Measurements from ENCODE around the gene TLE1. TPM values are rescaled to one million over a fixed set of nuclear protein-coding genes. Genes with fewer than 3 reads are reported as not detected.
"Not testable (repeated sequence)": the region's sequence is repeated elsewhere in the genome, so short reads cannot be mapped to it uniquely, and the experiment has no call there.

TLE1 gene
- total RNA-seq, 2 experiments from 2014 or later = 0.50 to 0.68 TPM

DNA sequence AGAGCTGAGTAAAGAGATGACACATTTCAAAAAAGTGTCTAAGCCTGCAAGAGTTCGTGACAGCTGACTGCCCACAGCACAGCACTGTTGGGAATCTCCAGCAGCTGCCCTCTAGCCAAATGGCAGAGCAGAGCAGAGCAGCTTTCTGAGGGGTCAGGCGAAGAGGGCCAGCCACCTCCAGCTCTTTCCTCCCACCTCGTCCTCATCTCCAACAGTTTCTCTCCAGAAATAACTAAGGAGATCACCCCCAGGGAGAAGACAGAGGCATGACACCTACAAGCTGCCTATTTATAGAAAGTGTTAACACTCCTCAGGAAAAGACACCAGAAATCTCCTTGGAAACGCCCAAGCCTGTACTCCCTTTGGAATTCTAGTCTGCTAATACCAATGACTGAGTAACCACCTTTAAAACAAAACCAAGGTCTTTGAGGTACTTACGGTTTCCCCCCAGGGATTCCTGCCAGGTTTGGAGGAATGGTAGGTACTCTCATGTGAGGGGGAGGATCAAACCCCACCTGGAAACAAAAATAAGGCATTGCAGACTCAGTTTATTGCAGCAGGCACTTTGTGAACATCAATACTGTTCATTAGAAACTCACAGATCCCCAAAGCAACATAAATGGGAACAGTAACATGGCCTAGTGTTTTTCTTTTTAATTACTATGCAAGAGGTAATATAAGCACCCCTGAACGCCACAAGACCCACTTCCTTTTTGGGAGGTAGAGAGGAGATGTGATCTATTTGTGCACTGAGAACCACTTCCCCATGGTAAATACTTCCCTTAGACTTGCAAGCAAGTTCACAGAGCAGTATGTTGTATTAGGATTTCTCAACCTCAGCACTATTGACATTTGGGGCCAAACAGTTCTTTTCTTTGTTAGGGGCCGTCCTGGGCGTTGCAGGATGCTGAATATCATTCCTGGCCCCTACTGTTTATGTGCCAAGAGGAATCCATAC, 79.3 kb downstream of the TLE1 start:
- ChIA-PET POLR2A (no interaction called here), CTCF (no interaction called here)
- peak; percentile 34 for DNase-seq
- H3K9me3 Mint-ChIP-seq (ENCODE audit: insufficient read depth) = no peaks in the 10 kb centered on the region
- no peak overlapping the region for H3K27ac Mint-ChIP-seq
- peaks cover 17% of the 10 kb centered on the region for H3K4me1 Mint-ChIP-seq (ENCODE audit: low read depth)
- no peaks in the 10 kb centered on the region for H3K27me3 Mint-ChIP-seq (ENCODE audit: low read depth)
- peak; percentile 64 for ATAC-seq
- H3K36me3 Mint-ChIP-seq (ENCODE audit: low read depth) = no peaks in the 10 kb centered on the region
- no peak overlapping the region for H3K4me3 Mint-ChIP-seq

DNA sequence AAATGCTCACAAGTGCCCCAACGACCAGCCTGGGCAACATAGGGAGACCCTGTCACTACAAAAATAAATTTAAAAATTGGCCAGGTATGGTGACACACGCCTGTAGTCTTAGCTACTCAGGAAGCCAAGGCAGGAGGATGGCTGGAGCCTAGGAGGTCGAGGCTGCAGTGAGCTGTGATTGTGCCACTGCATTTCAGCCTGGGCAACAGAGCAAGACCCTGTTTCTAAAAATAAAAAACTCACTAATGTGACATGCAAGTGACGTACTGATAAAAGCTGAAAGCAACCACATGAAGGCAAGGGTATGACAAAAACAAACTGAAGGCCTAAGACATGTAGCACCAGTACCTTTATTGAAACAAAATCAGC, 81.1 kb downstream of the TLE1 start:
- H3K27me3 Mint-ChIP-seq (ENCODE audit: low read depth) = no peaks in the 10 kb centered on the region
- no peak for DNase-seq
- H3K36me3 Mint-ChIP-seq (ENCODE audit: low read depth) = no peaks in the 10 kb centered on the region
- no peak for ATAC-seq
- ChIA-PET POLR2A (no interaction called here), CTCF (no interaction called here)
- H3K4me1 Mint-ChIP-seq (ENCODE audit: low read depth) = peaks cover 17% of the 10 kb centered on the region
- no peaks in the 10 kb centered on the region for H3K9me3 Mint-ChIP-seq (ENCODE audit: insufficient read depth)
- H3K4me3 Mint-ChIP-seq = no peak overlapping the region
- no peak overlapping the region for H3K27ac Mint-ChIP-seq

DNA sequence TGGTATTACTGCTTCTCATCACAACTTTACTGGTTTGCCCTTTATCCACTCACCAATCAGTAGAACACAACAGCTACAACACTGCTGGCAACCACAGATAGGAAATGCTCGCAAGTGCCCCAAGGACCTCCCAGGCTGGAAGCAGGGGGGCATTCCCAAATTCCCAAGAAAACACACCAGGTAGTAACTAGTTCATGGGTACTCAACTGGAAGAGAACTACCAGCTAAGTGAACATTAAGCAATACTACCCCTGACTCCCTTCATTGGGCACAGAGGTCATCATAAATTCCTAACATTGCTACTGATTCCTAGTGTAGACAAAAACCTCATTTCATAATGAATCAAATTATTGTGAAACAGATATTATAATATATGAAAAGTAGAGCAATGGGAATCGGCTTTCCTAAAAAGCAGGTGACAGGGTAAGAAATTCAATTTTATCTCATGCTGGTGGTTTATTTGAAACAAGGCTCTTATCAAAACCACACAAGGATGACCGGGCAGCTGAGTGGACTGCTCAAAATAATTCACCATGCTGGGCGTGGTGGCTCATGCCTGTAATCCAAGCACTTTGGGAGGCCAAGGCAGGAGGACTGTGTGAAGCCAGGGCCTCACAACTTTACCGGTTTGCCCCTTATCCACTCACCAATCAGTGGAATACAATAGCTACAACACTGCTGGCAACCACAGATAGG, 81.6 kb downstream of the TLE1 start:
- DNase-seq (no peak), ATAC-seq (no peak)
- no peak overlapping the region for H3K27ac Mint-ChIP-seq
- H3K4me3 Mint-ChIP-seq = no peak overlapping the region
- H3K36me3 Mint-ChIP-seq (ENCODE audit: low read depth) = no peaks in the 10 kb centered on the region
- no peaks in the 10 kb centered on the region for H3K9me3 Mint-ChIP-seq (ENCODE audit: insufficient read depth)
- no peaks in the 10 kb centered on the region for H3K27me3 Mint-ChIP-seq (ENCODE audit: low read depth)
- CTCF ChIA-PET = no interaction called here
- POLR2A ChIA-PET = no interaction called here
- H3K4me1 Mint-ChIP-seq (ENCODE audit: low read depth) = peaks cover 17% of the 10 kb centered on the region

DNA sequence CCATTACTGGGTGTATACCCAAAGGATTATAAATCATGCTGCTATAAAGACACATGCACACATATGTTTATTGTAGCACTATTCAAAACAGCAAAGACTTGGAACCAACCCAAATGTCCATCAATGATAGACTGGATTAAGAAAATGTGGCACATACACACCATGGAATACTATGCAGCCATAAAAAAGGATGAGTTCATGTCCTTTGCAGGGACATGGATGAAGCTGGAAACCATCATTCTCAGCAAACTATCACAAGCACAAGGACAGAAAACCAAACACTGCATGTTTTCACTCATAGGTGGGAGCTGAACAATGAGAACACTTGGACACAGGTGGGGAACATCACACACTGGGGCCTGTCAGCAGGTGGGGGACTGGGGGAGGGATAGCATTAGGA, 83.1 kb downstream of the TLE1 start:
- ATAC-seq; H3K36me3 Mint-ChIP-seq (ENCODE audit: low read depth); CTCF ChIA-PET; H3K27ac Mint-ChIP-seq; DNase-seq; H3K9me3 Mint-ChIP-seq (ENCODE audit: insufficient read depth); H3K4me3 Mint-ChIP-seq; POLR2A ChIA-PET; H3K27me3 Mint-ChIP-seq (ENCODE audit: low read depth): not testable (repeated sequence)
- H3K4me1 Mint-ChIP-seq (ENCODE audit: low read depth) = peaks cover 17% of the 10 kb centered on the region

DNA sequence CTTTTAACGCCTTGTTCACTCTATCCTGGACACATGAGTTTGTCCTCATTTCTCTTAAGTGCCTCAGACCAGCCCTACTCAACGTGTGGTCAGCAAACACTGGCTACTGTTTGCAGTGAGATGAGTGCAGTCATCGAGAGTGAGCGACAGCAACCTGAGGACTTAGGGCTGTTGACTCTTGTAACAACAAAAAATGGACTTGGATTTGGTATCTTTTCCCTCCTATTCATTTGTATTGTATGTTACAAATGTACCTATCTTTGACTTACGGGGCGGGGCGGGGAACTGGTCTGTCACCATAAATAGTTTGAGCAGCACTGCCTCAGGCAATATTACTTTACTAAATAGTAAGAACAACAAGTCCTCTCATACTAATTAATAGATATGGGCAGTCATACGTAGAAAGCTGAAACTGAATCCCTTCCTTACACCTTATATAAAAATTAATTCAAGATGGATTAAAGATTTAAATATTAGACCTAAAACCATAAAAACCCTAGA, 84.1 kb downstream of the TLE1 start:
- H3K4me3 Mint-ChIP-seq = no peak overlapping the region
- no peaks in the 10 kb centered on the region for H3K27me3 Mint-ChIP-seq (ENCODE audit: low read depth)
- no peaks in the 10 kb centered on the region for H3K9me3 Mint-ChIP-seq (ENCODE audit: insufficient read depth)
- H3K4me1 Mint-ChIP-seq (ENCODE audit: low read depth) = peaks cover 8% of the 10 kb centered on the region
- DNase-seq (no peak), ATAC-seq (no peak)
- ChIA-PET CTCF (no interaction called here), POLR2A (no interaction called here)
- no peak overlapping the region for H3K27ac Mint-ChIP-seq
- H3K36me3 Mint-ChIP-seq (ENCODE audit: low read depth) = no peaks in the 10 kb centered on the region

DNA sequence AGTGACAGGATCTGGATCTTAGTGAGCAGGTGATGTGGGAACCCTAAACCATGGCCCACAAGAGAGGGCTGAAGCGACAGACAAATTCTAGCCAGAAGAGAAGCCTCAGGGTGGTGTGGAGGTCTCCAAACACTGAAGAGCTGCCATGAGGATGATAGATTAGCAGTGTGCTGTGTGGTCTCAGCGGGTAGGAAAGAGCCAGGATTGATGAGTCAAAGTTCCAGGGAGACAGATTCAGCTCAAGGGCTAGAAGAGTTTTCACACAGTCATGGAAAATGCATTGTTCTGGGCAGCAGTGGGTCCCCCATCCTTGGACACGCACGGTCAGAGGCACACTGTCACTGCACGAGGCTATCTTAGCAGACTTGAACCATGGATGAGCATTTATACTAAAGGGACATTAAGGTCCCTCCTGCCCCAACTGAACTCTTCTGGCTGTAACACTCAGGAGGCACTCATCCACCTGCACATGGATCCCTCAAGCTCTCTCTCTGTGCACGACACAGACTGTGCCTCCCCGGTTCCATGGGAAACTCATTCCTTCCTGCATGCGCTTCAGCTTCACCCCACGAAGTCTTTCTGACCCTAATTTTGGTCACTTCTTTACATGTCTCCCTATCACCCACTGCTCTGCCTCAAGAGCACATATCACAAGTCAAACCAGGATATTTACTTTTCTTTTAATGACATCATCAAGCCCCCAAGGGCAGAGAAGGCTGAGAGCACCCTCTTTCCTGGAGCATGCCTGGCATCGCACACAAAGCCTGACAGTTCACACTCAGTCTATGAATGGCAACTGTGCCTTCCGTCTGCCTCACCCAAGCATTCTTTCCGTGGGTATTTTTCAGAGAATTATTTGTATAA, 84.8 kb downstream of the TLE1 start:
- ChIA-PET POLR2A (no interaction called here), CTCF (no interaction called here)
- no peaks in the 10 kb centered on the region for H3K36me3 Mint-ChIP-seq (ENCODE audit: low read depth)
- no peak overlapping the region for H3K4me3 Mint-ChIP-seq
- H3K27ac Mint-ChIP-seq = no peak overlapping the region
- H3K4me1 Mint-ChIP-seq (ENCODE audit: low read depth) = peaks cover 1% of the 10 kb centered on the region
- no peaks in the 10 kb centered on the region for H3K9me3 Mint-ChIP-seq (ENCODE audit: insufficient read depth)
- ATAC-seq = no peak
- no peaks in the 10 kb centered on the region for H3K27me3 Mint-ChIP-seq (ENCODE audit: low read depth)
- no peak for DNase-seq

DNA sequence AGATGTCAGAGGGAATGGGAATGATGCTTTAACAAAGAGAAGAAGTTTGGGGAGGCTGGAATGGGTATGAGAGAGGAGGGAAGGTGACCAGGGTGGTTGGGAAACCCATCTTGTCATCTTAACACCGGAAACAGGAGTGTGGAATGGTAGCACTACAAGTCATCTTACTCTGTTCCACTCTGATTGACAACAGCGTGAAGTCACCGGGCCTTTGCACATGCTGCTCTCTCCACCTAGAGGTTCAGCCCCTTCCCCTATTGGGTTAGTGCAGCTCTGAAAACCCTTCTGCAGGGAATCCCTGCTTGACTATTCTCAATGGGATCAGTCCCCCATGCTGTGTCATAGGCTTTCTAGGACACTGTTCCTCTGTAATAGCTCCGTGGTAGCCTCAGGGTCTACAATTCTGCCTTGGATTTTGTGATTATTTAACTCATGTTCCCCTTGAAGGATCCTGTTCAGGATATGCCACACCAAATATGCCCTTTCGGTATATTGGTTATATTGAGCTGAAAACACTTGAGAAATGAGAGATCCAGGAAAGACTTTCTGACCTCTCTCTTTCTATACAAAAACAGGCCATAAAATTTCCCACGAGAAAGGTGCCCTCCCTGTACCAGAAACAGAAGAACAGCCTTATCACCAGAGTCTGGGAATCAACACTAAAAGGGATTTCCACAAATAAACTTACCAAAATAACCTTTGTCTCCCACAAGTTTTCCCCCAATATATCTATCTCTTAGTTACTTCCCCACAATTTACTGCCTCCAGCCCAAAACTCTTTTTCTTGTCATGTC, 86.3 kb downstream of the TLE1 start:
- Mint-ChIP-seq H3K4me3 (no peak overlapping the region), H3K27me3 (ENCODE audit: low read depth) (peaks cover 3% of the 10 kb centered on the region), H3K4me1 (ENCODE audit: low read depth) (no peaks in the 10 kb centered on the region), H3K9me3 (ENCODE audit: insufficient read depth) (no peaks in the 10 kb centered on the region), H3K27ac (no peak overlapping the region), H3K36me3 (ENCODE audit: low read depth) (no peaks in the 10 kb centered on the region)
- DNase-seq = no peak
- ChIA-PET CTCF (no interaction called here), POLR2A (no interaction called here)
- ATAC-seq = no peak

DNA sequence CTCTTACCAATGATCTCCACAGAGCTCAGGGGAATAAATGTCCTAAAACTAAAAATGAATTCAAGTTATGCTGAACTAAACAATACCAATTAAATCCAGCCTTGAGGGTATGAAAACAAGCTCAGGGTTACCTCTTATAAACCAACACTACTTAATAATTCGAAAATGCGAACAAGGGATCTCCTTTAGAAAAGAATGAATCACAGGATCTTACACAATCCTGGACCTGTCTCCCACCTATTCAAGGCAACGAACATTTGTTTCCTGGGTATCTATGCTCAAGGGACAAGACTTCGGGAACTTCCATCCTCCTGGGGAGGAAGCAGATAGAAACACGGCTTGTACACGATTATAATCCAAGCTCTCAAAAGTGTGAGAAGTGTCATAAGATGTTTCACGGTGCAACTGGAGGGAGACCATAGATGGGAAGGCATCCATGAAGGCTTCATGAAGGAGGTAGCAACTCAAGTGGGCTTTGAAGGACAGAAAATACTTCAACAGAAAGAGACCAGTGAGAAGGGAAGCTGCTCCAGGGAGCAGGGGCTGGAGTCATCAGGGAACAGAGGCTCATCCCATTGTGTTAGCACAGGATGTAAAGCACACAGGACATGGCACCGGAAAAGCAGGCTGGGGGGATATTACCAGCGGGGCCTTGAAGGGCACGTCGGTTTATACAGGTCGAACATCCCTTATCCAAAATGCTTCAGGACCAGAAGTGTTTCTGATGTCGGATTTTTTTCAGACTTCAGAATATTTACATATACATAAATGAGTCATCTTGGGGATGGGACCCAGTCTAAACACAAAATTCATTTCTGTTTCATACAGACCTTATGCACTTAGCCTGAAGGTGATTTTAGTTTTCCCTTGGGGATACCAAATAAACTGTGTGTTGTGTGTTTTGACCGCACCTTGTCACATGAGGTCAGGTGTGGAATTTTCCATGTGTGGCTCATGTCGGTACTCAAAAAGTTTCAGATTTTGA, 87.4 kb downstream of the TLE1 start:
- POLR2A ChIA-PET = no interaction called here
- CTCF ChIA-PET = no interaction called here
- DNase-seq (no peak), ATAC-seq (no peak)
- Mint-ChIP-seq H3K4me3 (no peak overlapping the region), H3K9me3 (ENCODE audit: insufficient read depth) (no peaks in the 10 kb centered on the region), H3K4me1 (ENCODE audit: low read depth) (peaks cover 5% of the 10 kb centered on the region), H3K27ac (no peak overlapping the region), H3K36me3 (ENCODE audit: low read depth) (no peaks in the 10 kb centered on the region), H3K27me3 (ENCODE audit: low read depth) (peaks cover 7% of the 10 kb centered on the region)

DNA sequence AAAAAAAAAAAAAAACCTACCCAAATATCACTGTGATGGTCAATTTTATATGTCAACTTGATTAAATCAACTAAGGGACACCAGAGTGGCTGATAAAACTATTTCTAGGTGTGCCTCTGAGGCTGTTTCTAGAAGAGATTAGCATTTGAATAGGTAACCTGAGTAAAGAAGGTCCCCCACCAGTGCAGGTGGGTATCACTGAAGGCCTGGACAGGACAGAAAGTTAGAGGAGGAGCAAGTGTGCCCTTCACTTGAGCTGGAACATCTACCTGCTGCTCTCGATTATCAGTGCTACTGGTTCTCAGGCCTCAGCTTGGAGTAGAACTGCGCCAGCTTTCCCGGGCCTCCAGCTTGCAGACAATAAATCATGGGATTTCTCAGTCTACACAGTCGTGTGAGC, 88.7 kb downstream of the TLE1 start:
- Mint-ChIP-seq H3K4me3 (no peak overlapping the region), H3K4me1 (ENCODE audit: low read depth) (peaks cover 8% of the 10 kb centered on the region), H3K27me3 (ENCODE audit: low read depth) (peaks cover 9% of the 10 kb centered on the region), H3K27ac (no peak overlapping the region), H3K36me3 (ENCODE audit: low read depth) (no peaks in the 10 kb centered on the region), H3K9me3 (ENCODE audit: insufficient read depth) (no peaks in the 10 kb centered on the region)
- ChIA-PET POLR2A (no interaction called here), CTCF (no interaction called here)
- no peak for ATAC-seq
- DNase-seq = no peak

DNA sequence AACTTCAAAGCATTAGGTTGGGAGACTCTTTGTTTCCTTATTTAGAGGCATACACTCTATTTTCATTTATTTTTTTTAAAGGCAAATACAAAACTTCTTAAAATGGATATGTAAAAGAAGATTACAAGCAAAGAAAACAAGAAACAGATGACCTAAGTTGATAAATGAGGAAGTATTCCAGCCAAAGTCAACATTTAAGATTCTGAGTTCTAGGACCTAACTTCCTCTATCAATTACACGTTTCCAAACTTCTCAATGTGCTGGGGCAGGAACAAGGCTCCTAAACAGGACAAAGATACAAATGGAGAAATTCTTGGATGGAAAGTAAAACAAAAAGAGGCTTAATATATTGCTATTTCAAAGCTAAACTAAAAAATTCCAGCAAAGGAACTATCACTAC, 89.5 kb downstream of the TLE1 start:
- DNase-seq = no peak
- ChIA-PET CTCF (no interaction called here), POLR2A (no interaction called here)
- peaks cover 9% of the 10 kb centered on the region for H3K27me3 Mint-ChIP-seq (ENCODE audit: low read depth)
- no peak overlapping the region for H3K27ac Mint-ChIP-seq
- H3K9me3 Mint-ChIP-seq (ENCODE audit: insufficient read depth) = no peaks in the 10 kb centered on the region
- peaks cover 8% of the 10 kb centered on the region for H3K4me1 Mint-ChIP-seq (ENCODE audit: low read depth)
- ATAC-seq = no peak
- no peaks in the 10 kb centered on the region for H3K36me3 Mint-ChIP-seq (ENCODE audit: low read depth)
- H3K4me3 Mint-ChIP-seq = no peak overlapping the region

DNA sequence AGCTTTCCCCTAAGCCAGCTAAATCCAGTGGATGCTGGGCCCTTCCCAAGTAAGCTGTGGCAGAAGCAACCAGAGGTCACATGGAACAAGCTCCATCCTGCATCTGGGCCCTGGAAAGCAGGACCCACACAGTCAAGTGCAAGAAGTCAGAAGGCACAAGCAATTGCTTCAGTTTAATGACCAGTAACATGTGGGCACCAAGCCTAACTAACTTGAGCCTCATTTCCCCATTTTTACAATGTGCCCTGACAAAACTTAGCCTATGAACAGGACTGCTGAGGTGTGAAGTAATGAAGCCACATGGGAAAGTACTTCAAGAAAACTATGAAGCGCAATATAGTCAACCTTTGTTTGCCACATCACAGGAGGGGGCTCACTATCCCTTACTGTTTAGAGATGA, 90.5 kb downstream of the TLE1 start:
- ChIA-PET POLR2A (no interaction called here), CTCF (no interaction called here)
- no peak overlapping the region for H3K4me3 Mint-ChIP-seq
- DNase-seq (no peak), ATAC-seq (no peak)
- H3K4me1 Mint-ChIP-seq (ENCODE audit: low read depth) = peaks cover 8% of the 10 kb centered on the region
- no peak overlapping the region for H3K27ac Mint-ChIP-seq
- H3K36me3 Mint-ChIP-seq (ENCODE audit: low read depth) = no peaks in the 10 kb centered on the region
- H3K9me3 Mint-ChIP-seq (ENCODE audit: insufficient read depth) = no peaks in the 10 kb centered on the region
- peaks cover 13% of the 10 kb centered on the region for H3K27me3 Mint-ChIP-seq (ENCODE audit: low read depth)

Data from activated CD8-positive, alpha-beta T cell treated with anti-CD3 and anti-CD28 coated beads, Interleukin-2, amount 10 ng/mL, durations not matched to agents 7 days and 5 days (primary cell).